ENCODE data around the gene PC.

PC gene

DNA sequence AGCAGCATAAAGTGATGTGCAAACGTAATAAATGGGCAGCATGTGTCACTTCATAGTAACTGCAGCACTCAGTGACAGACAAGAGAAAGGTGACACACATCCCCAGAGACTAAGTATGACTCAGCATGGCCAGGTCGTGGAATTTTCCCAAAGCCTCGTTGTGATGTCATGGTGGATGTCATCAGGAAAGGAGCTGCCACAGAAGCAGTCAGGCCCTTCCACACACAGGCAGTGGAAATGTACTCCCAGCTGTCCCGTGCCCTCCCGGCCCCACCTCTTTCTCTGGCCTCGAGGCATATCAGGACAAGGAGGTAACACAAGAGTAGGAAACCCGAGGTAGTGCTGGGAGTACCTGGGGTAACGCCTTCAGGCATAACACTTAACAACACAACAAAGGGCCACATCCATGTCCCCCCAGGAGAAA, 8.1 kb downstream of the PC start:
- DNase-seq, result no peak

DNA sequence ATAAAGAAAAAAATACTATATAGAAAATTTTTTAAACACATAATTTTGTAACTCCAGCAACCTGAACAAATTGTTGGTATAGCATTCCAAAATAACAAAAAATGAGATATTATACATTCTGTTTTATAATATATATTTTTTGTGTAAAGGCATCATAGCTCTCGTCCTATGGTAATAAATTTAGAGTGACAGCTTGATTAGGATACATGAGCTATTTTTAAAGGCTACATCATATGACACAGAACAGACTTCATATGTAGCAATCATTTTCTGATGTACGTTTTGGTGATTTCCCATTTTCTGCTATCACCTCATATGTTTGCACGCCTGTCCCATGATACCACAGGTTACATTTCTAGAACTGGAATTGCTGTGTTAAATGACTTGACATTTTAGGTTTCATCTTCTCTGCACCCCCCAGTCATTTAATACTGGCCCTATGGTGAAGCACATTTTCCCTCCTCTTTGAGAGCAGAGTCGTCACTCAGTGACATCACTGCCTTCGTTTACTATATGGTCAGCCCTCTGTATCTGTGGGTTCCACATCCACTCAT, 19.5 kb downstream of the PC start:
- no peak for DNase-seq

DNA sequence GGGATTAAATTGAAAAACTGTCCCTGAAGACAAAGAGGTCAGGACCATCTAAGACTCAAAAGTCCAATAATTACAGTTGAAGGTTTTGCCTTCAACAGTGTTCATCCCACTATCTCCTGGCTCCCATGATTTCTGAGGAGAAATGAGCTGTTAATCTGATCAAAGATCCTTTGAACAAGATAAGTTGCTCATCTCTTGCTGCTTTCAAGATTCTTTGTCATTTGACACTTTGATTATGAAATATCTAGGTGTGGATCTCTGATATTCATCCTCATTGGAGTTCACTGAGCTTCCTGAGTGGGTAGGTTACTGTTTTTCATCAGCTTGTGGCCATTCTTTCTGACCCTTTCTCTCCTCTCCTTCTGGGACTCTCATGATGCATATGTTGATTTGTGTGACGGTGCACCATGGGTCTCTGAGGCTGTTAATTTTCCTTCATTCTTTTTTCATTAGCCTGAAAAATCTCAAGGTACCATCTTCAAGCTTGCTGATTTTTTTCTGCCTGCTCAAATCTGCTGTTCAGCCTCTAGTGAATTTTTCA, 20.9 kb downstream of the PC start:
- DNase-seq, result no peak

DNA sequence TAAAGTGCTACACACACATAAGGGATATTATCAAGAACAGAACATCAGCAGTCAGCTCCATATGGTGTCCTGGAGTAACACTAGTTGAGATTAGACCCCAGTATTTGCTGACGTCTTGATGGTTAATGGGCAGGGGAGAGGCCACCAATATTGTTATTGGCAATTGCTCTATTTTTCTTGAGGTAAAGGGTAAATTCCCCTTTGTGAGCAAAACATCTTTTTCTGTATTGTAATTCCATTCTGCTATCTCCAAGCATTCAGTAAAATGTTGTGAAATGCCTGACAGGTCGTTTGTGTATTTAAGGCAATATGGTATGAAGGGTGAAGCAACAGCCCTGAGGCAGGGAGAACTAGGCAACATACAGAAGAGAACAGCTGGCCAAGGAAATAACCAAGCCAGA, 21.9 kb downstream of the PC start:
- no peak for DNase-seq

DNA sequence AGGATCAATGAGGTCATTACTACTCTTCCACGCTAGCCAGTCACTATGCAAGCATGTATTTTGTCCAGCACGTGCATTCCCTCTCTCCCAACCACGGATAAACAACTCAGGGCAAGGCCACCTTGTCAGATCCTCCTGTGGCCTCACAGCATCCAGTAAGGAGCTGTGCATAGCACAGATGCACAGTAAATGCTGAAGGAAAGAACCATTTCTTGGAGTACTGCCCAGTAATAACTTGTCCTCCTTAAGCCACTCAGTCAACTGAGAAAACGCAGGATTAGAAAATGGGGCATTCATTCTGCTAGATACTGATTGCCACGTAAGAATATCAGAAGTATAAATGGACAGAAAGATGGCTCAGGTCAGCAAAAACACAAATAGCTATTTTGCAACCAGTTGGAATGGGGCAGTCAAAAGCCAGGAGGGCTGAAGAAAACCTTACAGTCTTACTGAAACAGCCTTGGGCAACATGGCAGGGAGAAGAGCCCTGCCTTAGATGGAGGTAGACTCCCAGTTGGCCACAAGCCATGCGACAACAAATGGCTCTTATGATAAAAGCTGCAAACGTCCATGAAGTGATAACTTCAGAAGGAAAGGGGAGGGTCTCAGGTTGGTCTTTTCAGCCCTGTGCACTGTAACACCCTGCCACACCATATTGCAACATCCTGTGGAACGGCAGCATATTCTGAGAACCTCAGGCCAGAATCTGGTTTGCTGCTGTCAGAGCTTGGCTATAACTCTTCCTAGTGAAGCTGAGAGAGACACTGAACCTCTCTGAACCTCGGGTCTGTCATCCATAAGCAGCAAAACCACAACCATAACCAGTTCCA, 23.0 kb downstream of the PC start:
- DNase-seq, result no peak

DNA sequence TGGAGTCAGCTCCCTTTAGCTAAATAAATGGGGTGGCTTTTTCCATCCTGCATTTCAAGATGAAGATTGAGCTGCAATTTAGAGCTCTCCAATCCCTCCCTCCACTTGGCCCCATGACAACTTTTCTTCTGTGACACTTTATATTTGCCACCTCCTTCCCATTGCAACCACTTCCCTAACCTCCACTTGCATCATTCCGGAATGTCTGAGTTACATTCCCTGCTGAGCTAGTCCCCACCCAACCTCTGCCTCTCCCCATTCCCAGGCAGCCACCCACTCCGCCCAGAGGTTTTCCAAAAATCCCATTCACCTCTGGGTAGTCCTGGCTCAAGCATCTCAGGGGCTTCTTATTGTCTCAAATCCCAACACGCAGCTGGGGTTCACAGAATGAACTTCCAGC, 24.7 kb downstream of the PC start:
- no peak for DNase-seq

DNA sequence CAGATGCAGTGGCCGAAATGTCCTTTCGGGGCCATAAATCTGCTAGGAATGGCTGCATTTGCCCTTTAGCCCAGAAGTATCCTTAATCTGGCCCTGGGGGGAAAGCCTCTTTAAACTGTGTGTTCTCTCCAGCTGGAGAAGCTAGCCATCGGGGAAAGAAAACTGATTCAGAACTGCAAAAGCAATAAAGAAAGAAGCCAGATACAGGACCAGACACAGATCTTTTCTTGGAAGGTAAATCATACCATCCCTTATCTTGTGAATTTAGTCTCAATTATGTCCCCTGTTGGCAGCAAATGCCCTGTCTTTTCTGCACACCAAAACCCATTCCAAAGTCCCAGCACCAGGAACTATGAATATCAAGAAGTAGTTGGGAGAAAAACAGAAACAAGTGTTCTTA, 25.6 kb downstream of the PC start:
- DNase-seq, result no peak

DNA sequence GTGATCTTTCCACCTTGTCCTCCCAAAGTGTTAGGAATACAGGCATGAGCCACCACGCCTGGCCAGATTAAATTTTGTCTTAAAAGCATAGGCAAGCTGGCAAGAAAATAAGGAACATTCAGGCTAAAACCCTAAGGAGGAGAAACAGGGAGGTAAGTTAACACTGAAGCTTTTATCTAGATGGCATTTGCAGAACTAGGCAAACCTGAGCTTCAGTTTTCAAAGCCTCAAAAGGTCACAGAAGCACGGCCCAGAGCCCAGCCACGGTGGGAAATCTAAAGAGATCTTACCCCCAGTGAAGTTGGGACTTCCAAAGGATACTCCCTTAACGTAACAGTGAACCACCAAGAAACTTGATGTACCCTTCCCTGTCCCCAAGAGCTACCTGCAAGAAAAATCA, 28.4 kb downstream of the PC start:
- no peak for DNase-seq

DNA sequence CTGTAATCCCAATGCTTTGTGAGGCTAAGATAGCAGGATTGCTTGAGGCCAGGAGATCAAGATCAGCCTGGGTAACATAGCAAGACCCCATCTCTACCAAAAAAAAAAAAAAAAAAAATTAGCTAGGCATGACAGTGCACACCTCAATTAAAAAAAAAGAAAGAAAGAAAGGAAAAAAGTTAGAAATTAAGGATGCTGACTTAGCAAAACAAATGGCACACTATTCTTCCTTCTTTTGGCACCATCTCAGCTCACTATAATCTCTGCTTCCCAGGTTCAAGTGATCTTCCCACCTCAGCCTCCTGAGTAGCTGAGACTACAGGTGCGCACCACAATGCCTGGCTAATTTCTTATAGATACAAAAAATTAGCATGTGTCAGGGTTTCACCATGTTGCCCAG, 33.9 kb downstream of the PC start:
- DNase-seq, result no peak

DNA sequence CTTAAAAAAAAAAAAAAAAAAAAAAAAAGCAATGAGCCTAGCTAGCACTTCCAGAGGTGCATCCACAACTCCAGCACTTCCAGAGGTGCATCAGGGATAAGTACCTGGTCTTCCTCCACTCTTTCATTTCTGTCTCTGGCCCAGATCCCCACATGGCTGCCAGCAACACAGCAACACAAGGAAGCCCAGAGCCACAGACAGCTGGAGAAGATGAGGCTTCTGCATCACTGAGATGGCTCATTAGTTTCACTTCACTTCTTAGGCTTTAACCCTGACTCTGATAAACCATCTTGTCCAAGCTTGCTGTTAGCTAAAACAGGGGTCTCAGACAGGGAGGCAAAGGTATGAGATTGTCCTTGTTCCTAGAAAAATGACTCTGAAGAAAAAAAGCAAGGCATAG, 35.6 kb downstream of the PC start:
- no peak for DNase-seq

DNA sequence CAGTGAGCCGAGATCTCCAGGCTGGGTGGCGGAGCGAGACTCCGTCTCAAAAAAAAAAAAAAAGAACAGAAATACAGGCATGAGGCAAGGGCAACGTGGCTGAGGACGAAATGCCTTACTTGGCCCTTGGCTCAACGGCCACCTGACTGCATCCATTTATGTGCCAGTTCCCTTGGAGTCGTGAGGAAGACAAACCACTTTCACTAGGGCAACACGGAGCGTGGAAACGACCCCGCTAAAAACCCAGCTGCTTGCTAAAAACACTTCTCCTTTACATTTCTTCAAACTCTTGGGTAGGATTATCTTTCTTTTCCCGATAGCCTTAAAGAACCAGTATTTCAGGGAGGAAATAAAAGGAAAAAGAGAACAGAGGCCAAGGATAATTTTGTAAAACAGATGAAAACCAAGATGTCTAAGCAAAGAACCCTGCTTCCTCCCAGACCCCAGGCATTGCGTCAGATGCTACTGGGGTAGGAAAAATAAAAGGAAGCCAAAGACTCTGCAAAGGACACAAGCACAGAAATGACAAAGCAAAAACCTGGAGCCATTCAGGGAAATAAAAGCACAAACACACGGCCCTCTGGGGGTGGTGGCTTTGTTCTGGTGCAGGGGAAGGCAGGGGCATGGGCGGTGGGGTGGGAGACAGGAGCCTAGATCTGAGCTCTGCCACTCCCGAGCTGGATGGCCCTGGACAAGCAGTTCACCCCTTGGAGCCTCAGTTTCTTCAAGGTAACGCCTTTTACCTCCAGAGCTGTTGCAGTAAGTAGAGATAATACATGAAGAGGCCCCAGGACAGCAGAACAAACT, 37.0 kb downstream of the PC start:
- DNase-seq, result no peak

DNA sequence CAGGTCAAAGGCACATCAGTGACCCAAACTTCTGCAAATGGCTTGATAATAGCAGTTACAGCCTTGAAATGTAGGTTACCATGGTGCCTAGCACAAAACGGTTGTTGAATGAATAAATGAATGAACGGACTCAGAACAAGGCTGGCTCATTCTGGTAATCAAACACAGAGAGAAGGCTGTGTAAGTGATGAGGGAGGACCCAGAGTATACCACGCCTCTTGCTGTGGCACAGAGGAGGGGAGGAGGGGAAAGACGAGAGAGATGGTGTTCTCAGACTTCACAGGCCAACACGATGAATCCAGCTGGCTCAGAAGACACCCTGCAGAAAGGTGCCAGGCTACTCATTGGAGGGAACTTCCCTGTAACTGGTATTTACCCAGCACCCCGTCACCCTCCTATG, 38.3 kb downstream of the PC start:
- no peak for DNase-seq

DNA sequence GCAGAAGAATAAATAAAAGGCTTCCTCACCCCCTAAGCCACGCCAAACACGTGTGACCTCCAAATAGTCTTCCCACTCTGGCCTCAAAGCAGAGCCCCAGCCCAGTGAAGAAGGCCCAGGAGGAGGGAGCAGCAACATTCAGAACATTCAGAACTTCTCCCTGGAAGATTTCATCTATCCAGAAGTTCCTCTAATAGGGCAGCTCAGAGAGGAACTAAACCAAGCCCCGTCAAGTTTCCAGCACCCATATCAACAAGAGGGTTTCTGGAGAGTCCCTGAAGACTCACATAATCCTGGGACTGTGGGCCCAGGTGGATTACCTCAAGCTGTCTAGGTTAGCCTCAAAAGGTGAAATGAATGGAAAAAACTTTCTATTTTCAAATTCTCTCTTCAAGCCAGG, 39.4 kb downstream of the PC start:
- DNase-seq, result no peak

DNA sequence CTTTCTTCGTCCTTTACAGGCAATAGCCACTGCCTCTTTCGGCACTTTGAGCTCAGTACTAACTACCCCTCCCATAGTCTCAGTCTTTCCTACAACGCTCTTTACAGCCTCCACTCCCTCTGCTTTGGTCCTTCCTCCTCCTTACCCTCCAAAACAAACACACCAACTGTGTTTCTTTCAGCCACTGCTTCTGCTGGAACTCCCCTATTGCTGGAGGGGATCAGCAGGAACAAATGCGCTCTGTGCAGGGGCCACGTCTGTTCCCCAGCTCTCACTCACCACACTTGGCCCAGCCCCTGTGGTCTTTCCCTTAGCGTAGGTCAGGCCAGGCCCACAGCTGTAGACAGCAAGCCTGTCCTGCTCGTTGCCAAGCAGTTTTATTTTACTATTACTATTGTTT, 42.3 kb downstream of the PC start:
- no peak for DNase-seq

DNA sequence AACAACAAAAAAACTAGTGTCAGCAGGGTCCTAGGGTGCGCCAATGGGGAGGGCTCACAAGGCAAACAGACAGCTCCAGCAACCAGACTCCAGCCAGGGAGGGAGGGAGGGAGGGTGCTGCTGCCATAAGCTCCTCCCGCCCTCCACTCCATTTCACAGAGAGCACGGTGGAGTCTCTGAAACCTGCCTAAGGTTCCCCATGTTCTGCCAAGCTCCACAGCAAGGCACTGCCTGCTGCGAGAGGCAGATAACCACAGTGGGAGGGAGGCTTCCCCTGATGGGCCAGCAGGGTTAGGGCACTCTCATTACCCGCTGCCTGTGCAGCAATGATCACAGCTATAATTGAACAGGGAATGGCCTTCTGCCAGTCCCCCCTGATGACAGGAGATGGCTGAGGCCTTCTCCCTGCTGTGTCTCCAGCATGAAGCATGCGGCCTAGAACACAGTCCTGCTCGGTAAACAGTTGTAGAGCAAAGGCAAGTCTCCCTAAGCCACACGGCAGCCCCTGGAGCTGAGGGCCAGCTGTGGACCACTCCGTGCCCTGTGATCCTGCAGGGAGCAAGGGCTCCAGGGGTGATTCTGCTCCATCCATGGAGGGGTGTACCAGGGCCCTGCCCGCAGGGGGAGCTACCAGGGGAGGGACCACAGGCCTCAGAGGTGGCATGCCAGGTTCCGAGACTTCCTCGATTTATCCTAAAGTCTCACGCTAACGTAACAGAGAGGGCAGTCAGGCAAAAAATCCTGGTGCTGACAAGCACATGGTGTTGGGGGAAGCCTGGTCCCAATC, 42.9 kb downstream of the PC start:
- no peak for DNase-seq

DNA sequence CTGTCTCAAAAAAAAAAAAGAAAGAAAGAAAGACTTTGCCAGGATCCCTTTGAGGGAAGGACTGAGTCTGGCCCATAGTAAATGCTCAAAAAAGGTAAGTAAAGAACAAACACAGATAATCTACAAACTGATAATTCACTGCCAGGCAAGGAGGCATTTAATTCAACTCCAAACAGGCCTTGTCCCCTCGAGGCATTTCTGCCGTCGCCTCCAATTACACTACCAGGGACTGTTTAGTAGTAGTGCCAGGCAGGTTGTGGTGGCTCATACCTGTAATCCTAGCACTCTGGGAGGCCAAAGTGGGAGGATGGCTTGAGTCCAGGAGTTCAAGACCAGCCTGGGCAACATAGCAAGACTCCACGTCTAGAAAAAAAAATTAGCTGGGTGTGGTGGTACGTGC, 43.7 kb downstream of the PC start:
- DNase-seq, result no peak

DNA sequence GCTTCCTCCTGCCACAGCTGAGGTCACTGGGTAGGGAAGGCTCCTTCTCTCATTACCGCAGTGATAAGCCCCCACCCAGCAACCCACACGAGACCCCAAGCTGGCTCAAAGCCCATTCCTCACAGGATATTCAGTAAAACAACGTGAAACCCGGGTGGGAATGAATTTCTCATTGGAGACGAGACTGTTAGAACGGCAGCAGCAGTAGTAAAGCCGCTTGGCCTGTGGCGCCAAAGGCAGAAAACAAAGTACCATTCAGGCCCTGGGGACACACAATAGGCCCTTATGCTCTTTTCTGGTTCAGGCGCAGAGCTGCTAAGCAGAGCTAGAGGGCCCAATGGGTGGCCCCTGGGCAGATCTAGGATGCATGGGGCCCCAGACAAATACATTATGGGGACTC, 45.3 kb downstream of the PC start:
- DNase-seq, result no peak

DNA sequence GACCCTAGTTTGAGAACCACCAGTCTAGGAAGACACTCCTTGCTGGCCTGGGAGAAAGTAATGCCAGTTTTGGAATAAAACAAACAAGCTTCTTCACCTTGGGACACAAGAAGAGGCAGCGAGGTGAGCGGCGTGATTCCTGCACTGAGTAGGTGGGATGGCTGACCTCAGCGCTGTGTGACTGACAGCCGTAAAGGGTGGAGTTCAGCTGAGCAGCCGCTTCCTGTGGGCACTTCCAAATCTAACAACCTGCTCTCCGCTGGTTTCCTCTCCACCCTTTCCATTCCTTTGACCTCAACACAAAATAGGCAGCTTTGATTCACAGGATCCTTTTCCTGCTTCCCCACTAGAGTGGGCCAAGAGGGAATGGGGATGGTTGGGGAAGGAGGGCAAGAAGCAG, 45.8 kb downstream of the PC start:
- no peak for DNase-seq

DNA sequence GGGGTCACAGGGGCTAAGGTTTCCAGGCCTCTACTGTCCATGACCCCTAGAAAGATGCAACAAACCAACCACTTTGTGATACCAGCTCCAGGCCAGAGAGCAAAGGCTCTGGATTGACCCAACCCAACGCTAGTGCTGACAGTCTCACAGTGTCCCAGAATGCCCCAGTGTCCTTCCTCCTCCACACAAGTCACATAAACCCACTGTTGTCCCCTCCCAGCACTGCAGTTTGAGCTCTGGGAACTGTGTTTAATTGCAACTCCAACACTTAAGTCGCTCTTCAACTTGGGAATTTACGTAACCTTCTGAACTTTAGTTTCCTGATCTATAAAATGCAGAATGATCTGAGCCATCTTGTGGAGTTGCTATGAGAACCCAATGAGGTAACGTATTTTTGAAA, 47.5 kb downstream of the PC start:
- DNase-seq, result no peak

DNA sequence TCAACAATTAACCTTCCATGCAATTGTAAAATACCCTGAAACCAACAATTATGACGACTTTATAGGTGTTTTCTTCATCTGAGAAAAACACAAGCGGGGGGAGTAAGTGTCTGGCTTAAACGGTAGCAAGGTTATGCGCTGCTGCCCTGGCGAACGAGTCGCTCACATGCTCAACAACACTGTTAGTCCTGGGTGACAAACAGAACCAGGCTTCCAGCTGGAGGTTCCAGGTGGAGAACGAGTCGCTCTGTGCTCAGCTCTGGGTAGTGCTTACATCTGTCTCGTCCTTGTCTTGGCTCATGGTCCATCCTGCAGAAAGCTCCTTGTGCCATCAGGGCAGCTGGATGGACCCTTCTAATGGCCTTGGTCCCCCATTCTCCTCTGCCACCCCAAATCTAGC, 48.2 kb downstream of the PC start:
- no peak for DNase-seq

DNA sequence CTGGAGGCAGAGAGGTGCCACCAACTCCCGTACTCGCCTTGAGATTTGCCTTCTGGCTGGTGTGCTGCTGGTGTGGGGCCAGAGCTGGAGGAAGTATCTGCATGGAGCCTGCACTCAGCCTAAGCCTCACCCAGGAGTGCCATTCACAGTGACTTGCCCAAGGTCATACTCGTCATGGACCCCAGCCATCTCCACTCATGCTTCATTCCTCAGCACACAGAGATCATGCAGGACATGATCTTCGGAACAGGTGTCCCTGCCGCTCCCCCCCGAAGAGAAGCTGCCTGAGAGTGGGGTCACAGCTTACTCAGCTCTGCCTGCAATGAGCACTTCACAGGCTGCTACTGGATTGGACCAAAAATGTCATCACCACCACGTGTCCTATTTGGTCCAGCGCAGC, 49.0 kb downstream of the PC start:
- no peak for DNase-seq

DNA sequence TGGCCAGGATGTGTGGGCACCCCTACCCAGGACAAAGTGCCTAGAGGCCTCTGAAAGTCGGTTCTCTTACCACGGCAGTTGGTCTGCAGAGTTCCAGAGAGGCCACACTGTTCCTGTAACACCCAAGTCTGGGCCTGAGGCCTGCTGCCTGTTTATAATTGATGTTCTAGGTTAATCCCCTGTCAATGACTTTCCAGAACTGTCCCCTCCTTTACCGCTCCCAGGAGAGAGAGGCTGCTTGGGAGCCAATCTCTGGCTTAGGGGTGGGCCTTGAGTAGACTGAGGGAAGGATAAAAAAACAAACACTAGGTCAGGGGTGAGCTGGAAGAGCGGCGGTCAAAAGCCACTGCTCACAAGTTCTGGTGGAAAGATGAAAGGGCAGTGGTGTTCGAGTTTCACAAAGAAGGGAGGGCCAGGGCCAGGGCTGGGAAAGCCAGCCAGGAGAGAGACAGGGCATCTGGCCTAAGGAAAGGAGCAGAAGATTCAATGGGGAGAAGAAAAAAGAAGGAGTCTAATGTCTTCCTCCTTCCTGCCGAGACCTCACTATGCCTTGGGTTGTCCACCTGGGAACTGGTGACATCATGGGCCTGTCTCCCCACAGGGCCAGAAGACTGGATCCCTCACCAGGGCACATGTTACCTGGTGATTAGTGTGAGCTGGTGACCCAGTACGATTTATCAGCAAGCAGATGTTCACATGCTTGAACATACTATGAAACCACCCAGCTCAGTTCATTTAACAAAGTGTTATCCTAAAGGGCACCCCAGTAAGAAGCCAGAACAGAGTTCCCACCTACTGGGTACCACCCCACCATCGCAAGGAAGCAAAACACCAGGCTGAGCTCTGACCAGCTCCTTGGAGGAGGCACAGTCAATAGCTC, 50.2 kb downstream of the PC start:
- DNase-seq, result no peak

Measured in NCI-H446 (cell line).